NCI-H510A (cell line): Measurements from ENCODE around the gene DNAH9.

Experiments
- DNase-seq: peaks from one replicate; lab custom pipeline; 2025; lab: John Stamatoyannopoulos, UW

DNAH9 gene, protein sequence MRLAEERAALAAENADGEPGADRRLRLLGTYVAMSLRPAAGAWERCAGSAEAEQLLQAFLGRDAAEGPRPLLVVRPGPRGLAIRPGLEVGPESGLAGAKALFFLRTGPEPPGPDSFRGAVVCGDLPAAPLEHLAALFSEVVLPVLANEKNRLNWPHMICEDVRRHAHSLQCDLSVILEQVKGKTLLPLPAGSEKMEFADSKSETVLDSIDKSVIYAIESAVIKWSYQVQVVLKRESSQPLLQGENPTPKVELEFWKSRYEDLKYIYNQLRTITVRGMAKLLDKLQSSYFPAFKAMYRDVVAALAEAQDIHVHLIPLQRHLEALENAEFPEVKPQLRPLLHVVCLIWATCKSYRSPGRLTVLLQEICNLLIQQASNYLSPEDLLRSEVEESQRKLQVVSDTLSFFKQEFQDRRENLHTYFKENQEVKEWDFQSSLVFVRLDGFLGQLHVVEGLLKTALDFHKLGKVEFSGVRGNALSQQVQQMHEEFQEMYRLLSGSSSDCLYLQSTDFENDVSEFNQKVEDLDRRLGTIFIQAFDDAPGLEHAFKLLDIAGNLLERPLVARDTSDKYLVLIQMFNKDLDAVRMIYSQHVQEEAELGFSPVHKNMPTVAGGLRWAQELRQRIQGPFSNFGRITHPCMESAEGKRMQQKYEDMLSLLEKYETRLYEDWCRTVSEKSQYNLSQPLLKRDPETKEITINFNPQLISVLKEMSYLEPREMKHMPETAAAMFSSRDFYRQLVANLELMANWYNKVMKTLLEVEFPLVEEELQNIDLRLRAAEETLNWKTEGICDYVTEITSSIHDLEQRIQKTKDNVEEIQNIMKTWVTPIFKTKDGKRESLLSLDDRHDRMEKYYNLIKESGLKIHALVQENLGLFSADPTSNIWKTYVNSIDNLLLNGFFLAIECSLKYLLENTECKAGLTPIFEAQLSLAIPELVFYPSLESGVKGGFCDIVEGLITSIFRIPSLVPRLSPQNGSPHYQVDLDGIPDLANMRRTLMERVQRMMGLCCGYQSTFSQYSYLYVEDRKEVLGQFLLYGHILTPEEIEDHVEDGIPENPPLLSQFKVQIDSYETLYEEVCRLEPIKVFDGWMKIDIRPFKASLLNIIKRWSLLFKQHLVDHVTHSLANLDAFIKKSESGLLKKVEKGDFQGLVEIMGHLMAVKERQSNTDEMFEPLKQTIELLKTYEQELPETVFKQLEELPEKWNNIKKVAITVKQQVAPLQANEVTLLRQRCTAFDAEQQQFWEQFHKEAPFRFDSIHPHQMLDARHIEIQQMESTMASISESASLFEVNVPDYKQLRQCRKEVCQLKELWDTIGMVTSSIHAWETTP (N-terminal part only)

DNA sequence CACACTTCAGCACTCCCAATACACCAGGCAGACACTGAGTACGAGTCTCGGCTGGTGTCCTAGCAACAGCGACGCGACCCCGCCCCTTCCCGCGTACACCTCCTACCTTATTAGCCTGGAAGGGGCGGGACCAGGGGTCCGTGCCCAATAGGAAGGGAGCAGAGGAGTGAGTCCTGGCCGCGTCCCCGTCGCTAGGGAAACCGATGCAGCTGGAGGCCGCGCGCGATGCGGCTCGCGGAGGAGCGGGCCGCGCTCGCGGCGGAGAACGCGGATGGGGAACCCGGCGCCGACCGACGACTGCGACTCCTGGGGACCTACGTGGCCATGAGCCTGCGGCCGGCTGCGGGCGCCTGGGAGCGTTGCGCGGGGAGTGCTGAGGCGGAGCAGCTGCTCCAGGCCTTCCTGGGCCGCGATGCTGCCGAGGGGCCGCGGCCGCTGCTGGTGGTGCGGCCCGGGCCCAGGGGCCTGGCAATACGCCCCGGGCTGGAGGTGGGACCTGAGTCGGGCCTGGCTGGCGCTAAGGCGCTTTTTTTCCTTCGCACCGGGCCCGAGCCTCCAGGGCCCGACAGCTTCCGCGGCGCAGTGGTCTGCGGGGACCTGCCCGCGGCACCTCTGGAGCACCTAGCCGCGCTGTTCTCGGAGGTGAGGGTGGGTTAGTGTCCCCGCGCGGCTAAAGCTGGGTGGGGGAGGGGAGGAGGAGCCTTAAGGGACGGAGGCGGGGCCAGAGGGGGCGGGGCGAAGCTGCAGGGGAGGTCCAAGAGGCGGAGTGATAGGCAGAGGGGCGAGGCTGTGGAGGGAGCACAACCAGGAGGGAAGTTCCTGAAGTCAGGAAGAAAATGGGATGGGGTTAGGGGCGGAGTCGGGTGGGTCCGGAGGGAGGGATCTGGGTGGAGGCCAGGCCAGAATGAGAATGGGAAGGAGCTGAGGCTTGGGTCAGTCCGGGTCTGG lies at the start of gene DNAH9:
Gene DNAH9 (plus strand): TSS at position 197 of the 948 bp plus-strand sequence. CDS start 29 bp downstream, at position 226.
- DNase-seq: peak; percentile 66

DNA sequence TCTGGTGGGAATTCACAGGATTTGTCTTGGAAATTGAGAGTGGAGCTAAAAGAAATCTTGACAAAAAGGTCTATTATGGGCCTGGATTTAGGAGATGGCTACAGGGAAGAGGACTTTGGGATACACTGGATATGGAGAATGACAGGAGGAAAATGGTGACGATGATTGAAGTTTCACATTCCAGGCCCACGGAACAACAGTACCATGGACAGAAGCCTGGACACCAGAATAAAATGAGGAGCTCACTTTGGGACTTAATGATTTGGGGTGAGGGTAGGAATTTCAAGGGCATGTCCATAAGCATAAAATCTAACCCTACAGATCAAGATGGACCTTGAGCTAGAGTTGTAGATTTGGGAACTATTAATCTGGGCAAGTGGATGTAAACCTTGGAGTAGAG lies 47.8 kb upstream of the DNAH9 start:
- no peak for DNase-seq

DNA sequence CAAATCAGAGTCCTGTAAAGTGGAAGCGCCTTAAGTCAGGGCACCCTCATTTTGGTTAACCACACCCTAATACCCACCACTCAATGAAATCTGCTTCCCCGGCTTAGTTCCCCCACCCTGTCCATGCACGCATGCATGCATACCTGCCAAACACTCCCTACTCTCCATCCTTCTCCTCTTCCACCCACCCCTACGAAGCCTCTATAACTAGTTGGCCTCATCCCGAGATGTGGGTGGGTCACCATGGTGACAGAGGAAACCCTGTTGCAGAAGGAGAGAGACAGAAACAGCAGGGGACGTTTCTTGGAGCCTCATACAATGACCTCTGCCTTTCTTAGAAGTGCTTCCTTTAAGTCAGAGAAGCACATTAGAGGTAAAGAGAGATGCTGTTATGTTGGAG lies 46.8 kb upstream of the DNAH9 start:
- DNase-seq: no peak

DNA sequence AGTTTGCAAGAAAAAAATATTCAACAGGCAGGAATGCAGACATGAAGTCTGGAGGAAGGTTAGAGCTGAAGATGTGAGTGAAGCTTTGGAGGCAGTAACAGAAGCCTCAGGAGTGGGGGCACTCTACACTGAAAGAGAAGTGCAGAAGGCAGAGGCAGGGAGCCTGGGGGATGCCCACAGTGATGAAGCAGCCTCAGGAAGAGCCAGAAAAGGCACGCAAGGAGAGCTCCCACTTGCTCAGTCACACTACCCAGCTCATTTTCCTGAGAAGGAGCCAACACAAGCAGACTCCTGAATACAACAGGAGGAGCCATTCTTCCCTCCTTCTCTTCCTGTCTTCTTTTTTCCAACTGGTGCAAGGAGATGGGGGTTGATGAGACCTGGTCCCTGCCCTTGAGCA lies 45.1 kb upstream of the DNAH9 start:
- no peak for DNase-seq

DNA sequence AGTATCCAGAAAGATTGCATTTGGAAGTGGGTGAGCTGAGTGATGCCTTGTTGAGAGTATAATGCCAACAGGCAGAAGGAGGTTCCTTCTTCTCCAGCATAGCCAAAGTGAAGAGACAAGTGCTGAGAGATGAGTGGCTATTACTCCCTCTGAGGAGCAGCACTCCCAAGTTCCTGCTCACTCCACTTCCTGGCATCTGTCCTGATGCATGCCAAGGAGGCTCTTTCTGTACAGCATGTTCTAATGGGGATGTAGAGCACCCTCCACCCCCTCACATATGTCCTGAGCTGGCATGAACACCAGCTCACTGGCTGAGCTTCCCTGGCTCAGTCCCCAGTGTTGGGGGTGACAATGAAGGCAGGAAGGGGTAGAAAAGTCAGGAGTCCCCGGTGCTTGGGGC lies 44.2 kb upstream of the DNAH9 start:
- DNase-seq: no peak

DNA sequence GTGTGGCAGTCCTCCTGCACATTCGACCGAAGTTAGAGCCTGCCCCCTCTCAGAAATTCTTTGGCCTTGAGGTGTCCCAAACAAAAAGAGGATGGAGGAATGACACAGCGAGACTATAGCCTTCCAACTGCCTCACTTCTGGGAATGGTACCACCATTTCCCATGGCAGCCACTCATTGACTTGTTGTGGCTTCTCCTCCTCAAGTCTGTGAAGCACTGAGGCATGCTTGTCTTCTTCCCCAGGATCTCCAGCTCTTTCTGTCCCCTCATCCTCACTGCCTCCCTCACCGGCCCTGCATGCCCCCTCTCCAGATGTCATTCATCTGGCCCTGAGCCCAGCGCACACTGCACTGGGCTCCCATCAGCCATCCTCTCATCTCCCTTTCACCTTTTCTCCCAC lies 43.7 kb upstream of the DNAH9 start:
- no peak for DNase-seq

DNA sequence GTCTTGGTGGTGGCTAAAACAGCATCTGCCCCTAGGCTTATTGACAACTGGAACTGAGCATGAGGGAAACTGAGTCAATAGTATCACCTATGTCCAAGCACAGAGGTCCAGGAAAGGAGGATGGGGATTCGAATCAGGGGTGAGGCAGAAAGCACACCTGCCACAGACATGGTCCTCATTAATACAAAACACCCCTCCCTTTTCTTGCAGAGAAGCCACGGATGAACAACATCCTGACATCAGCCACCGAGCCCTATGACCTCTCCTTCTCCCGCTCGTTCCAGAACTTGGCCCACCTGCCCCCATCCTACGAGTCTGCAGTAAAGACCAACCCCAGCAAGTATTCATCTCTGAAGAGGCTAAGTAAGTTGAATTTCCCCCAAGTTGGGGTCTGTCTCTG lies 42.7 kb upstream of the DNAH9 start:
- no peak for DNase-seq

DNA sequence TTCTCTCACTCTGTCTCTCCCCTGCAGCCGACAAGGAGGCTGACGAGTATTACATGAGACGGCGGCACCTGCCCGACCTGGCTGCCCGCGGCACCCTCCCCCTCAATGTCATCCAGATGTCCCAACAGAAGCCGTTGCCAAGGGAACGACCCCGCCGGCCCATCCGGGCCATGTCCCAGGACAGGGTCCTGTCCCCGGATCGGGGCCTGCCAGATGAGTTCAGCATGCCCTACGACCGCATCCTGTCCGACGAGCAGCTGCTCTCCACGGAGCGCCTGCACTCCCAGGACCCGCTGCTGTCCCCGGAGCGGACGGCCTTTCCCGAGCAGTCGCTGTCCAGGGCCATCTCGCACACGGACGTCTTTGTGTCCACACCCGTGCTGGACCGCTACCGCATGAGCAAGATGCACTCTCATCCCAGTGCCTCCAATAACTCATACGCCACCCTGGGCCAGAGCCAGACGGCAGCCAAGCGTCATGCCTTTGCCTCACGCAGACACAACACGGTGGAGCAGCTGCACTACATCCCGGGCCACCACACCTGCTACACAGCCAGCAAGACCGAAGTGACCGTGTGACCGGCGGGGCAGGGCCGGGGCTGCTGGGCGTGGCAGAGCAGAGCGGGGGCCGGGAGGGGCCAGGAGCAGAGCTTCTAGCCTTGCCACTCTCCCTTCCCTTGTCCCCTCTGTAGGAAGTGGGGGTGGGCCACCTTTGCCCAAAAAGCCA lies 40.4 kb upstream of the DNAH9 start:
- DNase-seq: no peak

DNA sequence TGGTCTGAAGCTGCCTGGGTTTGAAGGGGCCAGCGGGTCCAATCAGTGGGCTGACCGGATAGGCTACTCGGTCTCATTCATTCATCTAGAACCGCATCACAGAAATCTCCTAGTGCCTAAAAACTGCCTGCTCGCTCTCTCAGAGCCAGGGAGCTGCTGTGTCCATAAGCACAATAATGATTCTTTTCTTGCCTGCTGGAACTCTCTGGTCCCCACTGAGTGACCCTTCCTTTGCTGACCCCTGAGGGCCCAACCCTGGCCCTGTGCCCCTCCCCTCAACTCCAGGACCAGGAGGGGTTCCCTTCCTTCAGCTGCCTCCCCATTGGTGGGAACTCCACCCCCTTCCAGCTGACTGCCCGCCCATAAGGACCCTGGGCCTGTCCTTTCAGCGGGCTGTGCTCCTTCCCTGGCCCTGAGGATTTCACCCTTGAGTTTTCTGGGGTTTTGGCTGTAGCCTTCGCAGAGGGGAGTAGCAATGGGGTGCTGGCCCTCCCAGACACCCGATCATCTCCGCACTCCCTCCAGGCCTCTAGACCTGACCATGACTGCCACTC lies 39.5 kb upstream of the DNAH9 start:
- DNase-seq: no peak

DNA sequence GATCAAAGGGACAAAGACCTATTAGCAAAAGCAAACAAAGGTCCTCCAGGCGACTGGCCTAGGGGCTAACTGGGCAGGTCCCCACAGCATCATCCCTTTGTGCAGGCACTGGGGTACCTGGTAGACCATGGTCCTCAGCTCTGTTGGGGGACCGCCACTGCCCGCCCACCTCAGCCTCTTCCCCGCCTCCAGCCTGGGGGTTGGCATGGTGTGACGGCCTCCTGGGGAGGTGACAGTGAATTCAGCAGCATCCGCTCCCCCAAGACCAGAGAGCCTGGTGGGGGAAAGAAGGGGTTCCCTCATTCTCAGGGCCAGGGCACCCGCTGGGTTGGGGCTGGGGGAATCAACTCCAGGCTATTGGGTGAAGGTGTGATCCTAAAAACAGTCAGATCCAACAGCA lies 38.7 kb upstream of the DNAH9 start:
- no peak for DNase-seq

DNA sequence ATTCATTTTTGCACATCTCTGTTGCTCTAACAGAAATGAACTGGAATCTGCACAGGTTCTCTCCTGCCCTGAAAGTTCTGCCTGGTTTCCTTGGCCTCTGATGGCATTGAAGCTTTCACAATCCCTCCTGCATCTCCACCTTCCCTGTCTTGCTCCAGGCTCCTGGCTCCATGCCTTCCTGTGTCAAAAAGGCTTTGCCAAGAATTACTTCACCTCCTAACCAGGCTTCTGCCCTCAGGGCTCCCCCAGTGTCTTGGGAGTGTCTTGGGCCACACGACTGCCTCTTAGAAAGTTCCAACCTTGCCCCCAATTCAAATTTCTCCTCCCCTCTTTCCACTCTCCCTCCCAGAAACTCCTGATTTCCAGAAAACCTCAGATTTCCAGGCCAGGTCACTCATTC lies 37.0 kb upstream of the DNAH9 start:
- DNase-seq: no peak

DNA sequence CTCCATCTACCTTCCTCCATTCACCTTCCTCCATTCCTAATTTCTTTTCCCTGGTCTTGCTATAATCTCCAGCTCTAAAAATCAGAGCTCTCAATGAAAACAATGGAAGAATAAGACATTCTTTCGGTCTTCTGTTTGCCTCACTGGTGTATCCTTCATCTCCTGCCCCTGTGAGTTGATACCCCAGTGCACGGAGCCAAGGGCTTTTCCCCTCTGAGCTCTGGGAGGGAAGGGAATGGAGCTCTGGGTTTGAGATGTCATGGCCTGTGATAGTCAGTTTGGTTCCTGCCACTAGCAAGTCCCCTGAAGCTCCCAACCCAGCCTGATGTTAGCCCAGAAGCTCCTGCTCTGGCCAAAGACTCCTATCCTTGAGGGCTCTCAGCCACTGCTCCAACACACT lies 36.6 kb upstream of the DNAH9 start:
- no peak for DNase-seq

DNA sequence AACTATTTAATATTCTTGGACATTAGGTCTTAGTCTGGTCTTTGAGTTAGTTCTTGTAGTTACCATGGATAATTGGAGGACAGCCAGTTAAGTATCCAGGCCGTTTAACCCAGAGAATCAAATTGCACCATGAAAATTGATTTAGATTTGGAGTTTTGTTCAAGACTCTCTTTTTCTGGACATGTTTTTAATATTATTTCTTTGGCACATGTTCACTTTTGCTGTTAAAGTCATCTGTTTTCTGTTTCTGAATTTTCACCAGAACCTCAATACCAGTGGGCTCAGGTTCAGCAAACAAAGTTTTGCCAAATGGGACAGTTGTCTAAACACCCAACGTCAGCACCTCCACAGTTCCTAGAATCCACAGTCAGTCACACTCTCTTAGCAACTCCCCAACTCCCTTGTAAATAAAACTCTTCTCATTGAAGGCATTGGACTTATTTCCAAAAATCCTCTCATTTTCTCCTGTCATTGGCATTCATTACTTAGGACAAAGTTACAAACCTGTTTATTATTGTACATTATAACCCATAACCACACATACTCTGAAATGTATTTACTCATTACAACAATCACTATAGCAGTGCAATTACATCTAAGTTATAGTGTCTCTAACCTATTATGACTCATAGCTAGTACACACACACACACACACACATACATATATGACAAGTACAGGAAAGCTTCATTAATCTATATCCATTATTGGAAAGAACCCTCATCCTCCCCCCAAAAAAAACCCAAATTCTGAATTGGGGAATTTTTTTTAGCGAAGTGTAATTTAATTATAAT lies 33.5 kb upstream of the DNAH9 start:
- no peak for DNase-seq

DNA sequence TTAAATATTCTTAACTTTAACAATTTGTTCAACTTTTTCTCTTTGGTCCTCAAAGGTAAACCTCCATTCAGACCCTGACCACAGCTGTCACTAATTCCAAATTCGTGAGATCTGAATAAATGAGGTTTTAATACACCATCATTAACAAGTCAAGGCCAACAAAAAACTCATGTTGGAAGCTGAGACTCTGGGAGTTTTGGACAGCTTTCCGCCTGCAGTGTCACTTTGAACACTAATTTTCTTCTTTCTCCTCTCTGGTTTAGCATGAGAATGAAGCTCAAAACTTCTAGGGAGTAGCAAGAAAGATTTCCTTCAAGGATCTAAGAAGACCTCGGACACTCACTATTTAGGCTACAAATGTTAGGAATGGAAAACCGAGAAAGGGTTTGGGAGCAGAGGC lies 32.7 kb upstream of the DNAH9 start:
- DNase-seq: no peak

DNA sequence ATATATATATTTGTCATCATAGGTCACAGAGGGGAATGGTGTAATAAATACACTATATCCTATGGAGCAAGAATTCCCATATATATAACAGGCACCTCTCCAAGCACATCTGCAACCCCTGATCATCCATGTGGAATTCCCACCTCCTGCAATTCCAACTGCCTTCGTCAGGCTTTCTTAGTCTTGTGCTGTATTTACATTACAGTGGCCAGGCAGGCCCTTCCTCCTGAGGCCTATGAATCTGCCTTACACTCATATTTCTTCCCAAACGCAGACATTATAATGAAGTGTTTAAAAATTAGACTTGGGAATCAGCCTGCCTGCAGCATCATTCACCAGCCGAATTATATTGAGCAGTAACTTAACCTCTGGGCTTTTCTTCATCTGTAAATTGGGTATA lies 19.3 kb upstream of the DNAH9 start:
- no peak for DNase-seq

DNA sequence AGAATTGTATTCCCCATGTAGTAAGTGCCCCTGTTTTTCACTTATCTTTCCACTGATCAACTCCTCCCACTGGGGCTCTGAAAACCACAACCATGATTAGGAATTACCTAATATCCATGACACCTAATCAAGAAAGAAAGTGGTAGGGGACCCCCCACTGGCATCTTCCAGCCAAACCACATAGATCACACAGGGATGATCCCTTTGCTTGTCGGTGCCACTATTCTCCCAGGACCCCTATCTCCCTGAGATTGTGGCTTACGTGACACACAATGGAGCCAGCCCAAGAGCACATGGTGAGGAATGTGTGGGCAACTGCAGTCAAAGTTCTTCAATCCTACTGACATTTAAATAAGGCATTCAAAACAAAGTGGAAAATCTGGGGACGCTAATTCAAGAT lies 17.6 kb upstream of the DNAH9 start:
- DNase-seq: no peak

DNA sequence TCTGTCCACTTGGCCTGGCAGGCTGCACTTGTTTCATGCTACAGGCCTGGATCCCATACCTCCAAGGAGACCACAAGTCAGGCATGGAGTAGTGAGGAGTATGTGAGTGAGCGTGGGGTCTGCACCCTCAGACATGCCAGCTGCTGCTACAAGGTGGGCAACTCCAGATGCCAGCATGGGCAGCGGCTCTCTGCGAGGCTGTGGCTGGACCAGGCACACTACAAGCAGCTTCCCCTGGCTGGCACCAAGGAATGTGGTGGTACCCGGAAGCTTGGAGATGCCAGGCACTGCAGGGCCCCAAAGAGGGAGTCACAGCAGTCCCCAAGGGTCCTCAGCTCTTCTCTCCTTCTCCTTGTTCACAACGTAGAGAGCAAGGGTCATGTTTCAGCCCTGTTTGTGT lies 16.1 kb upstream of the DNAH9 start:
- DNase-seq: no peak

DNA sequence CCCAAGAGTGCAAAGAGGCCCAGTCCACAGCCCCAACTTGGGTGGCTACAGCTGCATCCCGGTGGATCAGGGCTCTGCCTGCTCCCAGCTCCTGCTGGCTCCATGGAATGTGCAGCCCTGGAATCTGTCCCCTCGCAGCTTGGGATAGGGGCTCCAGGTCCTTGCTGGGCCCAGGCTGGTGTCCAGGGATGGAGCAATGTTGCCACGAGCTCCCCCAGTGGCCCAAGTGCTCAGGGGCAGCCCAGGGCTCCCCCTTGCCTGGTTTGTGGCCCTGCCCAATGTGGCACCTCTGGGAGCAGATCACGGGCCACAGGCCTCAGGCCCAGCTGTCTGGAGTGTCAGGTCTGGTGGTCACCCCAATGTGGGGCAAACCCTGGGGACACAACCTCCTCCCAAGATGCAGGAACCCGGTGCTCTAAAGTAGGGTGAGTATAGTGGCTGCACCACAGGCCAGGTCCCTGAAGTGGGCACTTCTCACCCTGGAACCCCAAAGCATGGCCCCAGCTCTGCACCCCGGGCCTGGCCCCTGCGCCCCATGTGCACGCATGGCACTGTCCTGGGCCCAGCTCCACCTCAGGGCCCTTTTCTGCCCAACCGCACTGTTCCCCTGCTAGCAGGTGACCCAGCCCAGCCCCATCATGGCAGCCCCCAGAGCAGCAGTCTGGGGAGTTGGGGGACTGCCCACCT lies 14.8 kb upstream of the DNAH9 start:
- DNase-seq: no peak

DNA sequence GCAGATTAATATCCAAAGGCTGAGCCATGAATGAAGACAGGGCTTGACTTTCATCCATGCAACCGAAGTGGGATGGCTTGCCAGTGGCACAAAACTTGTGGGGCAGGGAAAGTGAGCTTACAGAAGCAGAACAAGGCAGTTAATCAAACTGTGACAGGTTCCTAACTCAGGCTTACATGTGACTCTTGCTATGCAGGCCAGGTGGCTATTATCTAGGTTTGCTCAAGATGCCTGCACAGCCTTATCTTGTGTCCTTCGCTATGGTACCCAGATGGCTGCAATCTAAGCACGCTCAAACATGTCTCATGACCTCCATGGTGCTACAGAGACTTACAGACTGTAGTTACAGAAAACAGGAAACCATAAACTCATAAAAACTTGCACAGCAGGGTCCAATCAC lies 8.6 kb upstream of the DNAH9 start:
- no peak for DNase-seq
